Panc1 (cell line): Measurements from ENCODE around the gene CACNA1I.

Experiments used
- CTCF ChIP-seq: fragments of 450-650 bp; IDR thresholded peaks from 2 replicates; pipeline ENCODE4 v1.5.1; 2017; ENCODE audit warnings: mild to moderate bottlenecking
- POLR2AphosphoS5 ChIP-seq: IDR thresholded peaks from 2 replicates; pipeline ENCODE4 v1.6.1; 2012; ENCODE audit warnings: mild to moderate bottlenecking, low read depth, low read length, moderate library complexity
- TF ChIP-seq, protein P1 (sequence below), 2 experiments: IDR thresholded peaks; 2 replicates each; pipeline ENCODE4 v1.6.1; 2011 to 2012; ENCODE audit warnings: low read depth in 2 of 2, control low read depth in 1 of 2, low read length in 1 of 2, mild to moderate bottlenecking in 1 of 2, moderate library complexity in 1 of 2; ENCODE audit not compliant: insufficient read depth in 1 of 2

DNA sequence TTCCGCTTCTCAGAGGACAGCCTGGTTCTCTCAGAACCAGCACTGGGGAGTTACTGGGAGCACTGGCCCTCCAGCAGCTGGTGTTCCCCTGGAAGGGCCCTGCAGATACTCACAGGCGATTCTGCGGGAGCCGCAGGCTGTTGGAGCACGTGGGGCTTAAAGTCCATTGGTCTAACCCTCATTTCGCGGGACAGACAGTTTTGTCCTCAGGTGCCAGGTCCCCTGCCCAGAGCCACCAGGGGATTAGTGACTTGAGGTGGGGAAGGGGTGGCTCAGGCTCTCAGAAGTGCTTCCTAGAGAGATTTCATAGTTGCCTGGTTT is 53.9 kb downstream of the CACNA1I start:
- TF ChIP-seq CTCF (no peak), POLR2AphosphoS5 (no peak)
- TF ChIP-seq, protein P1, sequence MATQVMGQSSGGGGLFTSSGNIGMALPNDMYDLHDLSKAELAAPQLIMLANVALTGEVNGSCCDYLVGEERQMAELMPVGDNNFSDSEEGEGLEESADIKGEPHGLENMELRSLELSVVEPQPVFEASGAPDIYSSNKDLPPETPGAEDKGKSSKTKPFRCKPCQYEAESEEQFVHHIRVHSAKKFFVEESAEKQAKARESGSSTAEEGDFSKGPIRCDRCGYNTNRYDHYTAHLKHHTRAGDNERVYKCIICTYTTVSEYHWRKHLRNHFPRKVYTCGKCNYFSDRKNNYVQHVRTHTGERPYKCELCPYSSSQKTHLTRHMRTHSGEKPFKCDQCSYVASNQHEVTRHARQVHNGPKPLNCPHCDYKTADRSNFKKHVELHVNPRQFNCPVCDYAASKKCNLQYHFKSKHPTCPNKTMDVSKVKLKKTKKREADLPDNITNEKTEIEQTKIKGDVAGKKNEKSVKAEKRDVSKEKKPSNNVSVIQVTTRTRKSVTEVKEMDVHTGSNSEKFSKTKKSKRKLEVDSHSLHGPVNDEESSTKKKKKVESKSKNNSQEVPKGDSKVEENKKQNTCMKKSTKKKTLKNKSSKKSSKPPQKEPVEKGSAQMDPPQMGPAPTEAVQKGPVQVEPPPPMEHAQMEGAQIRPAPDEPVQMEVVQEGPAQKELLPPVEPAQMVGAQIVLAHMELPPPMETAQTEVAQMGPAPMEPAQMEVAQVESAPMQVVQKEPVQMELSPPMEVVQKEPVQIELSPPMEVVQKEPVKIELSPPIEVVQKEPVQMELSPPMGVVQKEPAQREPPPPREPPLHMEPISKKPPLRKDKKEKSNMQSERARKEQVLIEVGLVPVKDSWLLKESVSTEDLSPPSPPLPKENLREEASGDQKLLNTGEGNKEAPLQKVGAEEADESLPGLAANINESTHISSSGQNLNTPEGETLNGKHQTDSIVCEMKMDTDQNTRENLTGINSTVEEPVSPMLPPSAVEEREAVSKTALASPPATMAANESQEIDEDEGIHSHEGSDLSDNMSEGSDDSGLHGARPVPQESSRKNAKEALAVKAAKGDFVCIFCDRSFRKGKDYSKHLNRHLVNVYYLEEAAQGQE (IDR thresholded peaks at IDR 0.05; ENCODE audit: insufficient read depth in 1 of 2, low read depth in 2 of 2, low read length in 1 of 2) = no peak
